Measurements from ENCODE around the gene PNRC1.

GRCh38 chr6:89051676-89052075 lies 28.9 kb upstream of the PNRC1 start:
- TF ChIP-seq POLR2A (IDR thresholded peaks at IDR 0.05) = no peak
- no peak for TF ChIP-seq CTCF (IDR thresholded peaks at IDR 0.05)
